Posterior vena cava (tissue), 2 donors: ENCODE measurements around the gene IFT80. TPM values are rescaled to one million over a fixed set of nuclear protein-coding genes. Genes with fewer than 3 reads are reported as not detected.
A peak's percentile ranks its signal among the peaks of the same experiment; 100 is the strongest.

Experiments
- DNase-seq: peaks from one replicate; pipeline ENCODE4 v3.0.0-alpha.2; 2020; ENCODE audit warnings: low spot score
- intact Hi-C, 2 donors: fragments of 100-400 bp; cut with DNase I; formaldehyde crosslinking; loops; one replicate each; pipeline versions ENCODE4 v1.14.1 to v1.14.2; 2022 to 2023
- microRNA-seq, 2 donors: library from miRNA; unstranded; fragments of <30 nt; microRNA quantifications; one replicate each; pipeline ENCODE4 v1.2.0, GENCODE V29; 2020 to 2021; ENCODE audit warnings: borderline microRNAs expressed in 2 of 2
- total RNA-seq, 2 donors: library from RNA; stranded (reverse); fragmentation: NEBNext Ultra II Directional; extraction: Animal tissue kit (Norgen Biotek cat#: 25700); gene quantifications; one replicate each; pipeline ENCODE4 v1.2.1, GENCODE V29; 2021
- donor health status: DM: yes; HTN: yes; CAD: no.
- donor health status: DM: yes; HTN: yes; CAD: no.

Gene IFT80
- total RNA-seq, 2 donors from 2014 or later = 19.4 to 20.0 TPM

- peak; percentile 85 for DNase-seq
- intact Hi-C loops = no loop called here
Measured at GRCh38 chr3:160225176-160226025, 173.6 kb downstream of the IFT80 start, which contains the start of gene C3orf80. Gene C3orf80, plus strand, starts transcription at chr3:160225422. Its CDS starts 214 bp downstream, at chr3:160225636.

- no peak for DNase-seq
- intact Hi-C loops = no loop called here
Measured at GRCh38 chr3:160224811-160225175, 174.2 kb downstream of the IFT80 start.

GRCh38 chr3:160224256-160224655, 174.8 kb downstream of the IFT80 start:
- DNase-seq = no peak
- intact Hi-C loops = no loop called here

- DNase-seq = no peak
- intact Hi-C loops = no loop called here
Measured at GRCh38 chr3:160221019-160221418, 178.0 kb downstream of the IFT80 start.

GRCh38 chr3:160220038-160220437, 179.0 kb downstream of the IFT80 start:
- intact Hi-C loops = no loop called here
- no peak for DNase-seq

- intact Hi-C loops = no loop called here
- no peak for DNase-seq
Measured at GRCh38 chr3:160218136-160218535, 180.9 kb downstream of the IFT80 start.

GRCh38 chr3:160217675-160218074, 181.3 kb downstream of the IFT80 start:
- DNase-seq = no peak
- intact Hi-C loops = no loop called here

GRCh38 chr3:160213191-160213590, 185.8 kb downstream of the IFT80 start:
- intact Hi-C loops = no loop called here
- DNase-seq = no peak

- intact Hi-C loops = no loop called here
- DNase-seq = no peak
Measured at GRCh38 chr3:160210799-160211221, 188.2 kb downstream of the IFT80 start.

GRCh38 chr3:160210341-160210740, 188.7 kb downstream of the IFT80 start:
- no peak for DNase-seq
- intact Hi-C loops = no loop called here

Small RNA genes lying within 50 kb of the gene (microRNA-seq; reads per million reads assigned to microRNA genes)
- 1,150 to 1,801 reads per million in 2 donors for gene MIR15B
- gene MIR16-2 = 424 to 490 reads per million in 2 donors

Other genes with a start within 250 kb of the IFT80 start
- gene C3orf80, start 173.8 kb downstream of the IFT80 start, total RNA-seq = 1 to 10 TPM in 1 of 2 donors, under 1 TPM in 1; 0.51 to 1.5 TPM
- 10 to 100 TPM; 21.5 to 23.2 TPM for gene SMC4, start 425 bp upstream of the IFT80 start, total RNA-seq
- 1 to 10 TPM in 1 of 2 donors, under 1 TPM in 1; 0.97 to 2.4 TPM for gene TRIM59, start 50.6 kb upstream of the IFT80 start, total RNA-seq
- 10 to 100 TPM; 53.2 to 91.6 TPM for gene KPNA4, start 166.3 kb upstream of the IFT80 start, total RNA-seq